Measurements from ENCODE around the gene GARIN5A.

DNA sequence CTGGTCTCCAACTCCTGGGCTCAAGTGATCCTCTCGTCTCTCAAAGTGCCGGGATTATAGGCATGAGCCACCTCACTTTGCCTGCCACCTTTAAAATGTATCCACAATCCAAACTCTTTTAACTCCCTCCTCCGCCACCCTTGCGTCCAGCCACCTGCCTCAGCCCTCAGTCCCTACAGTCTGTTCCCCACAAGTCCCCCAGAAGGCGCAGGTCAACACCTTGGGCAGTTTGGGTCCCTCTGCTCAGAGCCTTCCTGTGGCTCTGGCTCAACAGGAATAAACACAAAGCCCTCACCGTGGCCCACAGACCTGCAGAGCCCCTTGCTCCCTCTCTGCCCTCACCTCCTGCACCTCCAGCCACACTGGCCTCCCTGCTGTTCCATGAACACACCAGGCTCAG lies 7.8 kb downstream of the GARIN5A start:
- TF ChIP-seq, protein P1, sequence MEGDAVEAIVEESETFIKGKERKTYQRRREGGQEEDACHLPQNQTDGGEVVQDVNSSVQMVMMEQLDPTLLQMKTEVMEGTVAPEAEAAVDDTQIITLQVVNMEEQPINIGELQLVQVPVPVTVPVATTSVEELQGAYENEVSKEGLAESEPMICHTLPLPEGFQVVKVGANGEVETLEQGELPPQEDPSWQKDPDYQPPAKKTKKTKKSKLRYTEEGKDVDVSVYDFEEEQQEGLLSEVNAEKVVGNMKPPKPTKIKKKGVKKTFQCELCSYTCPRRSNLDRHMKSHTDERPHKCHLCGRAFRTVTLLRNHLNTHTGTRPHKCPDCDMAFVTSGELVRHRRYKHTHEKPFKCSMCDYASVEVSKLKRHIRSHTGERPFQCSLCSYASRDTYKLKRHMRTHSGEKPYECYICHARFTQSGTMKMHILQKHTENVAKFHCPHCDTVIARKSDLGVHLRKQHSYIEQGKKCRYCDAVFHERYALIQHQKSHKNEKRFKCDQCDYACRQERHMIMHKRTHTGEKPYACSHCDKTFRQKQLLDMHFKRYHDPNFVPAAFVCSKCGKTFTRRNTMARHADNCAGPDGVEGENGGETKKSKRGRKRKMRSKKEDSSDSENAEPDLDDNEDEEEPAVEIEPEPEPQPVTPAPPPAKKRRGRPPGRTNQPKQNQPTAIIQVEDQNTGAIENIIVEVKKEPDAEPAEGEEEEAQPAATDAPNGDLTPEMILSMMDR (IDR thresholded peaks at IDR 0.05): no peak
- TF ChIP-seq POLR2AphosphoS5 (IDR thresholded peaks at IDR 0.05): no peak
